IMR-90 (cell line): ENCODE results near the gene MICA.
A peak's percentile ranks its signal among the peaks of the same experiment; 100 is the strongest.

Source experiments
- CEBPB ChIP-seq: IDR thresholded peaks from 2 replicates; pipeline ENCODE4 v1.6.1; 2012; ENCODE audit warnings: low read depth, low read length, improper control_type of control experiment
- CTCF ChIP-seq: conservative IDR thresholded peaks from 2 replicates; pipeline ENCODE4 v1.5.1; 2012; ENCODE audit warnings: mild to moderate bottlenecking, low read depth, low read length, improper control_type of control experiment
- ELK1 ChIP-seq: fragments of 150-350 bp; IDR thresholded peaks from 2 replicates; pipeline ENCODE4 v1.6.1; 2016; ENCODE audit warnings: low read depth, mild to moderate bottlenecking, low read length, moderate library complexity, borderline replicate concordance
- FOS ChIP-seq: fragments of 150-350 bp; IDR thresholded peaks from 2 replicates; pipeline ENCODE4 v1.6.1; 2016; ENCODE audit warnings: low read depth, low read length
- MAFK ChIP-seq: IDR thresholded peaks from 2 replicates; pipeline ENCODE4 v1.6.1; 2012; ENCODE audit warnings: low read depth, low read length, improper control_type of control experiment
- MXI1 ChIP-seq: IDR thresholded peaks from 2 replicates; pipeline ENCODE4 v1.6.1; 2012; ENCODE audit warnings: low read depth, mild to moderate bottlenecking, low read length, moderate library complexity, borderline replicate concordance
- NFE2L2 ChIP-seq: fragments of 150-350 bp; IDR thresholded peaks from 2 replicates; pipeline ENCODE4 v1.6.1; 2016; ENCODE audit warnings: low read depth, mild to moderate bottlenecking, low read length
- POLR2A ChIP-seq: IDR thresholded peaks from 2 replicates; pipeline ENCODE4 v1.6.1; 2012; ENCODE audit warnings: mild to moderate bottlenecking, low read depth, low read length
- RAD21 ChIP-seq: IDR thresholded peaks from 2 replicates; pipeline ENCODE4 v1.6.1; 2012; ENCODE audit warnings: low read length, improper control_type of control experiment
- RCOR1 ChIP-seq: IDR thresholded peaks from 2 replicates; pipeline ENCODE4 v1.6.1; 2012; ENCODE audit warnings: mild to moderate bottlenecking, low read length, improper control_type of control experiment; ENCODE audit not compliant: insufficient replicate concordance
- RFX5 ChIP-seq: IDR thresholded peaks from 2 replicates; pipeline ENCODE4 v1.8.0; 2012; ENCODE audit warnings: low read depth, mild to moderate bottlenecking, low read length, moderate library complexity
- SMC3 ChIP-seq: fragments of 150-350 bp; IDR thresholded peaks from 2 replicates; pipeline ENCODE4 v1.6.1; 2016; ENCODE audit warnings: low read depth, mild to moderate bottlenecking, antibody characterized with exemption, low read length, moderate library complexity
- USF2 ChIP-seq: fragments of 150-350 bp; IDR thresholded peaks from 2 replicates; pipeline ENCODE4 v1.6.1; 2017; ENCODE audit warnings: mild to moderate bottlenecking, antibody characterized with exemption, low read length, low read depth

GRCh38 chr6:31366693-31367470, 36.5 kb upstream of the MICA start:
- TF ChIP-seq CTCF (peak; percentile 98), RCOR1 (no peak), POLR2A (0 out of 2 replicates have a peak, but pooled peaks have one; percentile 43), RFX5 (0 out of 2 replicates have a peak, but pooled peaks have one; percentile 49), SMC3 (peak; percentile 93), CEBPB (no peak), NFE2L2 (no peak), ELK1 (no peak), MAFK (no peak), RAD21 (peak; percentile 97), MXI1 (no peak), FOS (no peak), USF2 (no peak)
